Heart right ventricle (tissue), 16 donors: ENCODE measurements around the gene SFT2D2. TPM values are rescaled to one million over a fixed set of nuclear protein-coding genes. Genes with fewer than 3 reads are reported as not detected.
A peak's percentile ranks its signal among the peaks of the same experiment; 100 is the strongest.

Source experiments
- ATAC-seq, 8 donors: fragments of 200-7000 bp; cut with Tn5 transposase; one replicate each; pipeline ENCODE4 v1.9.1; 2020; ENCODE audit warnings: mild to moderate bottlenecking in 8 of 8, moderate library complexity in 8 of 8, moderate number of reproducible peaks in 1 of 8
- DNase-seq, 2 donors: peaks; one replicate each; pipeline ENCODE4 v3.0.0-alpha.2; 2020
- H3K27ac ChIP-seq, 10 donors: fragments of 200-600 bp; sonication (generic) in 2 of 10; one replicate each; pipeline versions ENCODE4 v1.5.0 to v1.8.0; 2020 to 2022; ENCODE audit warnings: mild to moderate bottlenecking in 3 of 10
- H3K27me3 ChIP-seq, 7 donors: fragments of 200-600 bp; one replicate each; pipeline ENCODE4 v1.8.0; 2021 to 2022; ENCODE audit warnings: mild to moderate bottlenecking in 2 of 7
- H3K36me3 ChIP-seq, 9 donors: fragments of 200-600 bp; sonication (generic) in 1 of 9; one replicate each; pipeline versions ENCODE4 v1.5.0 to v1.8.0; 2020 to 2022; ENCODE audit warnings: mild to moderate bottlenecking in 2 of 9
- H3K4me1 ChIP-seq, 9 donors: fragments of 200-600 bp; sonication (generic) in 1 of 9; one replicate each; pipeline versions ENCODE4 v1.5.0 to v1.8.0; 2020 to 2022; ENCODE audit warnings: mild to moderate bottlenecking in 4 of 9
- H3K4me3 ChIP-seq, 10 donors: fragments of 200-600 bp; sonication (generic) in 2 of 10; one replicate each; pipeline versions ENCODE4 v1.5.0 to v1.8.0; 2020 to 2022; ENCODE audit warnings: mild to moderate bottlenecking in 7 of 10, moderate library complexity in 2 of 10
- H3K9me3 ChIP-seq, 11 donors: fragments of 200-600 bp in 10 of 11; sonication (generic) in 2 of 11; one replicate each; pipeline versions ENCODE4 v1.5.0 to v1.8.0; 2013 to 2022; ENCODE audit warnings: mild to moderate bottlenecking in 2 of 11, control low read depth in 1 of 11, moderate library complexity in 1 of 11
- CTCF ChIP-seq, 9 donors: fragments of 200-600 bp; sonication (generic) in 2 of 9; IDR thresholded peaks; one replicate each; pipeline versions ENCODE4 v1.5.0 to v1.8.0; 2021 to 2022; ENCODE audit warnings: antibody characterized with exemption in 9 of 9, mild to moderate bottlenecking in 5 of 9, moderate library complexity in 1 of 9
- WGBS, 2 donors: extraction: QIAGEN DNeasy Blood & Tissue Kit; methylation state at CpG; one replicate each; pipeline ENCODE4 v1.1.7; 2013; ENCODE audit warnings: inconsistent platforms in 1 of 2; 5-methylcytosine and 5-hydroxymethylcytosine counted together
- intact Hi-C, 10 donors: fragments of 100-400 bp; cut with DNase I; formaldehyde crosslinking; loops; one replicate each; pipeline versions ENCODE4 v1.11.1 to v1.14.2; 2022
- polyA plus RNA-seq, 2 donors: library from polyadenylated mRNA; stranded (reverse); fragments of 200-250 nt; gene quantifications; one replicate each; pipeline ENCODE4 v1.2.3, GENCODE V29; 2013
- total RNA-seq, 10 donors: library from RNA; stranded (reverse); fragmentation: NEBNext Ultra II Directional in 3 of 10; extraction: Animal tissue kit (Norgen Biotek cat#: 25700) in 3 of 10; gene quantifications; one replicate each; pipeline versions ENCODE4 v1.2.1 to v1.2.4, GENCODE V29; 2021 to 2023
- donor health status: Arrhythmogenic right ventricular cardiomyopathy.
- donor health status: ischemic (EF 13 %, LVEDD 7.1; RV severe dilation, severe dysfunction).
- donor health status: healthy with polysubstance abuse.
- donor health status: DM: no; HTN: yes; CAD: no.
- donor health status: DM: no; HTN: no; CAD: no.
- donor health status: ischemic (EF 25% LVEDD 6.9; RV normal size, moderate dysfunction).
- donor health status: ischemic (EF 25% LVEDD 5.7; RV mildly dilated, moderate dysfunction).
- donor health status: healthy.
- donor health status: DM: yes; HTN: yes; CAD: no.
- donor health status: Ischemic cardiomyopathy.
- donor health status: ischemic (EF 35%, LVEDD 5.7; RV mildly dilated, moderate dysfunction).
- donor health status: nonischemic (EF 11% LVEDD 7.7; RV severe dilation, severe dysfunction).
- donor health status: DM: yes; HTN: yes; CAD: no.
- donor health status: PGD.
- donor health status: ischemic (EF 29% LVEDD 5.4; RV normal size, mild dysfunction).
- donor health status: nonischemic (EF 23%, LVEDD 6.1; RV moderate dilation, normal function).

The SFT2D2 gene
- total and polyA plus RNA-seq, 12 donors: 2.8 to 34.8 (median 15.9) TPM

- Histone ChIP-seq H3K4me1 (peaks cover 0 to 28% (median 10%) of the 10 kb centered on the region in 9 donors), H3K27me3 (no peaks in the 10 kb centered on the region), H3K9me3 (no peaks in the 10 kb centered on the region), H3K36me3 (peaks cover 0 to 100% (median 45%) of the 10 kb centered on the region in 9 donors), H3K4me3 (no peak overlapping the region), H3K27ac (no peak overlapping the region)
- WGBS, 2 donors: 82 to 89% methylated on average over 3 of the region's 3 CpGs
- intact Hi-C loops: no loop called here
- no peak for ATAC-seq
- TF ChIP-seq CTCF (IDR thresholded peaks at IDR 0.05): no peak
- DNase-seq: no peak
These were observed 10.1 kb downstream of the SFT2D2 start for GRCh38 chr1:168235937-168236336.

GRCh38 chr1:168236836-168237611 lies 11.2 kb downstream of the SFT2D2 start:
- intact Hi-C loops: no loop called here
- no peak for TF ChIP-seq CTCF (IDR thresholded peaks at IDR 0.05)

GRCh38 chr1:168243198-168243597 lies 17.4 kb downstream of the SFT2D2 start:
- WGBS, 2 donors: 36 to 53% methylated on average over 2 of the region's 2 CpGs
- Histone ChIP-seq H3K27ac (peak overlapping the region in 9 of 10 donors; percentile 19 to 70 (median 60)), H3K4me3 (no peak overlapping the region), H3K27me3 (no peaks in the 10 kb centered on the region), H3K9me3 (no peaks in the 10 kb centered on the region), H3K36me3 (peaks cover 0 to 100% (median 21%) of the 10 kb centered on the region in 9 donors), H3K4me1 (peaks cover 12 to 28% (median 23%) of the 10 kb centered on the region in 9 donors)
- peak in 1 of 2 donors; percentile 25 for DNase-seq
- peak in 7 of 8 donors; percentile 58 to 89 (median 83) for ATAC-seq
- intact Hi-C loops: no loop called here
- TF ChIP-seq CTCF (IDR thresholded peaks at IDR 0.05): no peak

More at GRCh38 chr1:168236836-168237611, 11.2 kb downstream of the SFT2D2 start:
- Histone ChIP-seq H3K9me3 (no peaks in the 10 kb centered on the region), H3K27me3 (no peaks in the 10 kb centered on the region), H3K36me3 (peaks cover 0 to 100% (median 41%) of the 10 kb centered on the region in 9 donors), H3K4me3 (no peak overlapping the region), H3K27ac (no peak overlapping the region), H3K4me1 (peaks cover 0 to 24% (median 9%) of the 10 kb centered on the region in 9 donors)
- WGBS, 2 donors: 90% methylated on average over 7 of the region's 7 CpGs
- ATAC-seq (no peak), DNase-seq (no peak)

- peak overlapping the region in 9 of 10 donors; percentile 19 to 70 (median 60) for H3K27ac ChIP-seq
- H3K36me3 ChIP-seq: peaks cover 0 to 100% (median 21%) of the 10 kb centered on the region in 9 donors
- no peaks in the 10 kb centered on the region for H3K9me3 ChIP-seq
- peaks cover 12 to 28% (median 23%) of the 10 kb centered on the region in 9 donors for H3K4me1 ChIP-seq
- no peak for TF ChIP-seq CTCF (IDR thresholded peaks at IDR 0.05)
- no peak for DNase-seq
- intact Hi-C loops: no loop called here
- H3K4me3 ChIP-seq: no peak overlapping the region
- ATAC-seq: peak in 7 of 8 donors; percentile 28 to 71 (median 61)
- H3K27me3 ChIP-seq: no peaks in the 10 kb centered on the region
- 22 to 37% methylated on average over 3 of the region's 3 CpGs for WGBS, 2 donors
These were observed 17.9 kb downstream of the SFT2D2 start for GRCh38 chr1:168243636-168244212.
